ENCODE measurements around the gene GLCCI1.

Gene GLCCI1

DNA sequence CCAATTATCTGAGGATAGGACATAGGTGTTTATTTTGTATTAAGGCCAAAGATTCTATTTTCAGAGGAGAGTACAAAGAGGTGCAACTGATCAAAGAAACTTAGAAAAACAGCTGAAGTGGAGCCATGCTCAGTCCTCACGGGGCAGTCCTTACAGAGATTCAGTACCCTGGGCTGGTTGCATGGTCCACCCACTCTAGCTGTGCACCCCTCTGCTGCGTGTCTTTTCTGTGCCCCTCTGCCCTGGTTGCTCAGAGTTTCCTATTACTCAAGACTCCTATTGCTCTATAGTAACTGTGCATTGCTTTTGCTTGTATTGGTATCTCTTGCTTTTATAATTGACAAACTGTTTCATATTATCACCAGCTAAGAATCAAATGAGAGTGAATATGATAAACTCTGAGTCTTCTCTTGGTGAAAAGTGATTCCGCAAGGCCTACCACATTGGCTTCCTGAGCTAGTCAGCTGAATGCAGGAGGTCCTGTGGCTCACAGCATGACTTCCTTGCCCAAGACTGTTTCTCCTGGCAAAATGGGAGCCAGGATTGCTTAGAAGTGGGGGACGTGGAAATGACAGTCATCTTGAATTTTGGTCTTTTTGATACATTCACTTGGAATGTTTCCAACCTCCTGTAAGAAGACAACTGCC lies 137.0 kb downstream of the GLCCI1 start:
- DNase-seq, result no peak

DNA sequence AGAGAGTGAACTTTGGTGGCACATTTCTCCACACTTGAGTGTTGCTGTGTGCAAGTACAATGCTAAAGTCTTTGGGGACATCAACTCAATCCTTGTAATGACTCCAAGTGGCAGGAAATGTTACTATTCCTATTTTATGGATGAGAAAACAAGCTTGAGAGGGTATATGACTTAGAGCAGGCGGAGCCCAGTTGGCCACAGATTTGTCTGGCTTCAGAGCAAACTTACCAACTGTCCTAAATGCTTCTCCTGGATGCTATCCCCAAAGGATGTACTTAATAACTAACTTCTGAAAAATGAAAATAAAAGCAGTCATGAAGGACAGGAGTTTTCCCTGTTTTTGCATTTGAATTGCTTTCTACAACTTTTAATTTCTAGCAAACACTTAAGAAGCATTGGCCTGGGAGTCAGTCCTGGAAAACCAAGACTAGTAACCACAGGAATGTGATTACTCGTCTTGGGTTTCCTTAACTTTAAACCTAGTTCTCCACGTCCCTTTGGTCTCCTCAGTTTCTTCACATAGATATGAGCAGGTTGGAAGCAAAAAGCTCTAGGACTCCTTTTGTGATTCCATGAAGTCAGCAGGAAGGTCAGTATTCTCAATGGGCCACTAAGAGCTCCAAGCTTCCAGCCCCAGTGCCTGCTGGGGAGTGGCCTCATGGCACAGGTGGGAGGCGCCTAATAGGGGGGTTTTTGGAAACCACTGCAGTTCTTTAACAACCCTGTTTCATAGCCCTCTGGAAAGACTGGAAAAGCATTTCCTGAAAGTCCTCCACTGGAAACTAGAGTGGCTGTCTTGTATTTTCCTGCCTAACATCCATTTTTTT lies 140.8 kb downstream of the GLCCI1 start:
- DNase-seq, result no peak

DNA sequence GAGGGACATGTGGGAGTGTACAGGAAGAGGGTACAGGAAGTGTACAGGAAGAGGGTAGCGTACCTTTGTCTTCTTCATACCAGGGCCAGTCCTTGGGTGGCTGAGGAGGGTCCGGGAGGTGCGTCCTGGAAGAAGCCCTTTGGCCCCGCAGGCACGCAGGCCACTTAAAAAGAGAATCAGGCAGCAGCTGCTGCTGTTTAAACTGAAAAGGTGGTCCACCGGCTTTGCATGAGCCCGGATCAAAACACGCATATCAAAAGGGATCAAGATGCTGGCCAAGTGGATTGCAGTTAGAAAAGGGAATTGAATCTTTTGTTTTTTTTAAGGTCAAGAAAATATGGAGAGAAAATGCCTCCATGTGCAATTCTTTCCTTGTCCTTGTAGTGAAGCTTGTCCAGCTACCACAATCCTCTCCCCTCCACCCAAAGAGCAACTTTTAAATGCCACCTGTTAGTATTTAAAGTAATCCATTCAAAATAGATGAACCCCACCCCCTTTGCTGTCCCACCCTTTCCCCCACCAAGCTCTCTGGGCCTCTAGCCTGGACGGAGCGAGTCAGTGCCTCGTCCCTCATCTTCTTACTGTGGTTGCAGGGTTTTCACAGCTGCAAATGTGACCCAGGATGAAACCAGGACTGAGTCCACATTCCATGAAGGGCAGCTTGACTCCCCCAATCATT lies 142.8 kb downstream of the GLCCI1 start:
- DNase-seq, result no peak

DNA sequence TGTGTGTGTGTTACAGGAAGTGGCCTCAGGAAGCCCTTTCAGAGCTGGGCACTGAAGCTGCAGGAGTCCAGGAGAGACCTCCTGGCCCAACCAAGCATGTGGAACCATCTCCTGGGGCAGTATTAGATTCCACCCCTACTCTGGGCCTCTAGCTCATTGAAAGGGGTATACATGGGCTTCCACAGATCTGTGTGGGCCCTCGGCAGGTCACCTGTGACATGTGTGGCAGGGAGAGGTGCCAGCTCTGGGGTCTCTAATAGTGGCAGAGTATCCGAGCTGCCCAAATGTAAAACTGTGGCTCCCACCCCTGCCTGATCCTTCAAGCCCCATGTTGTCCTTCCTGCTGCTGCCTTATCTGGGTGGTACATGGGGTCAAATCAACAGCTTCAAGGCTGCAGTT lies 144.1 kb downstream of the GLCCI1 start:
- no peak for DNase-seq

DNA sequence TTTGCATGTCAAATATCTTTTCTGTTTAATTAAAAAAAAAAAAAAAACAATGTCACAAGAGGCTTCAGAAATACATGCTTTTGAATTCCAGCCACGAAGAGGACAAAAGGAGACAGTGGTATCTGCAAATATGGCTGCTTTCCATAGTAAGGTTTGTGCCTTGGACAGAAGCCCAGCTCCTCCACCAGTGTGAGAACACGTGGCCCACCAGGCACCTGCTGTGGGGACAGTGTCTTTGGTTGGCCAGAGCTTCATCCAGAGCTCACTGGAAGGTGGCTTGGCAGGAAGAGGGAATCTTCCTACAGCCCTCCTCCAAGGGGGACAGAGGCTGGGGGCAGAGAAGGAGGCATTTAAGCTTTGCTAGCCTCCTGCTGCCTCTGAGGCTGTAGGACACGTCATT lies 144.6 kb downstream of the GLCCI1 start:
- no peak for DNase-seq

DNA sequence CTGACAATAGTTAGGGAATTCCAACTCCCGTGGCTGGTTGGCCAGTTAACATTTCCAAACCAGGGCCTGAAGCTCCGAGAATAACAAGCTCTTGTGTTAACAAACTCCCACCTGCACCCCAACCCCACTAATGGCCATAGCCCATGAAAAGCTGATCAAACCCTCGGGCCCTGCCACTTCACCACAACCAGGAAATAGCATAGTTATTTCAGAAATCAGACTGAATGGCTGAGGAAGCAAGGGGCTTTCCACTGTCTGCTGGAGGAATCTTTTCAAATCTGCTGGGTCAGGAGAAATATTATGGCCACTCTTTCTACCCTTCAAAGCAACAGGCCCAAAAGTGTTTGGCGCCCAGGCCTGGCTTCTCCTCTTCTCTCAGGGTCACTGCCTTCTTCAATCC lies 145.6 kb downstream of the GLCCI1 start:
- no peak for DNase-seq

DNA sequence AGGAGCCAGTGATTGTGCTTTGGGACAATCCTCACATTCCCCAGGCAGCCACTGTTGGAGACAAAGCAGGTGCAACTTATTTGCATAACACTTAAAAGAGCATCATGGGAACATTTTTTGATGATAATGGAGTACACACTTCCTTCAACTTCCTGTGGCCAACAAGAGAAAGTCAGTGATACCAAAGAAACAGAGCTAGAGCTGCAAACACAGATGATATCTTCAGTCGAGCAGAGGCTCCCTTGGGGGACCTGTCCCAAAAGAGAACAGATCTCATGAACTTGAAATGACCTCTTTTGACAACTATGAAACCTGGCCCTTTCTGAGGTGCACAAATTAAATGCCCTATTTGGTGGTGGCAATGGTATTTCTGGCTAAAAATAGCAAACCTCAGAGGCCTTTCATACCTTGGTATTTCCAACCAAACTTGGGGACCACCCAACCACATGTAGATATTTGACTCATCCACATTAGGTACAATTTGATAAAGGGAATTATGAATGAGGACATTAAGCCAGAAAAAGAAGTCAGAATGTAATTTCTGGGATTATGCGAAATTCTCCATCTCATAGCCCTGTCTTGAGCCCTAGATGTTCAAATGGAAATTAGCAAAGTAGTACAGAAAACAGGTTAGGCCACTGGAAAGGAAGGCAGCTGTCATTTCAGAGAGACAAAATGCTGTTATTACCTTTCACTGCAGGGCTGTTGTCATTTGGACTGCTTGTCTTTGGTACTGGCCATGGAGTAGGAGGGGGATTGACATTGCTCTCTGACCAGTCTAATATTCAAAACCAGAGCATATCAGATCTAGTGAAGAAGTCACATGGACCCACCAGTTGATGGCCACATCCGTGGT lies 147.2 kb downstream of the GLCCI1 start:
- DNase-seq, result no peak

DNA sequence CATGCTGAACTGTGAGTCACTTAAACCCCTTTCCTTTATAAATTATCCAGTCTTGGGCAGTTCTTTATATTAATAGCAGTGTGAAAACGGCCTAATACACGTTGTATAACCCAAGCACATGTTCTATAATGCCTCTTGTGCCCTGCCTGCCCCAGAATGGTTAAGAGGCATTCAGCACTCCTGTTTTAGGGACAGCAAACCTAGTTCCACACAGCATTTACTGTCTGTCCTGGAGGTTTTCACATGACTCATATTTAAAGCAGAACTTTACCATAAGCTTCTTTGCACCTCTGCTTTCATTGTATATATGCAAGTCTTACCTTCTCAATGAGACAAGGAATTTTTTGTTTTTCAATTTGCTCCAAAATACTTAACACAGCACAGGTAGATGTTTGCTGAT lies 148.6 kb downstream of the GLCCI1 start:
- no peak for DNase-seq

DNA sequence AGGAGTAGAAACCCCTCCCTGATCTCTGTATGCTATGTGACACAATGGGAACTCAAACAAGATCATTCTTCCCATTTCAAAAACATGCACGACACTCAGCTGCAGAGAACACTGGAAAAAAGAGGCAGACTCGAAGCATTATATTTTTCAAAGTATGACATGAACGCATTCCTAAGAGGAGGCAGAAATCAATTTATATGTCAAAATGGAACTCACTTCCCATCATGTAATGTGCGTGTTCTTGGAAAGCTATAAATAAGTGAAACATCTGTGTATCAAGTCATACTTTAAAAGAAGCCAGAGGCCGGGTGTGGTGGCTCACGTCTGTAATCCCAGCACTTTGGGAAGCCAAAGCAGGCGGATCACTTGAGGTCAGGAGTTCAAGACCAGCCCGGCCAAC lies 150.7 kb downstream of the GLCCI1 start:
- DNase-seq, result no peak

DNA sequence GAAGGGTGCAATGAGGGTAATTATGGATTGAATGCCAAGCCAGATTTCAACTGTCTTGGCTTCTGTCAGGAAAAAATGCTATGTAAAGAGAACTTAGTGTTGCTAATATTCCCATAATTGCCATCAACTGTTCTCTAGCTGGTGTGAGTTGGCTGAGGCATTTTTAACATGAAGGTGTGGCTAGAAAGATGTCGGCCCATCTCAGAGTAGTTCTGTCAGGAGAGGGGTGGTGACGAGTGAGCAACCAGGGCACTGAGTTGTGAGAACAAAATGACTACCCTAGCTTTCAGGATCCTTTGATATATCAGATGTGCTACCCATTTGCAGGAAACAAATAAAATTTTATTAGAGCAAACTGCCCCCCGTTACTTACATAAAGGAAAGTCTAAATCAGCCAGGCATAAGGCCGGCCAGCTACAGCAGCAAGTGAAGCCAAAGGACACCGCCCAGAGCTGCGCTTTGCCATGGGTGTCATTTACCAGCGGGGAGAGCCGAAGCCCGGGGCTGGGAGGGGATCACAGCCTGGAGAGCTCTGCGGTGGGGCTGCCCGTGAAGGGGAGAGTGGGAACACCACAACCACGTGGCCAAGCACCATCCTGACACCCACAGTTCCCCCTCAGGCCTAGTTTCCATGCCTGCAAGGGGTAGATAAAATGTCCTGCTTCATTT lies 151.9 kb downstream of the GLCCI1 start:
- DNase-seq, result peak; percentile 55

DNA sequence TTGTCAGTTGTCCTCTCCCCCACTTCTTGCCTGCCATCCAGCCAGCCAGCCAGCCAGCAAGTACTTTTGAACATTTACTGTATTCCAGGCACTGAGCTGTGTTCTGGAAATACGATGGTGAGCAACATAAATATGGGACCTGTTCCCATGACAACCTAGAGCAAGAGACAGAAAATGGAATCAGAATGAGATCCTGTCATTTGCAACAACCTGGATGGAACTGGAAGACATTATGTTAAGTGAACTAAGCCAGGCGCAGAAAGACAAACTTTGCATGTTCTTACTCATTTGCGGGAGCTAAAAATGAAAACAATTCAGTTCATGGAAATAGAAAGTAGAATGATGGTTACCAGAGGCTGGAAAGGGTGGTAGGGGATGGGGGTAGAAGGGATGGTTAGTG lies 152.6 kb downstream of the GLCCI1 start:
- DNase-seq, result no peak

DNA sequence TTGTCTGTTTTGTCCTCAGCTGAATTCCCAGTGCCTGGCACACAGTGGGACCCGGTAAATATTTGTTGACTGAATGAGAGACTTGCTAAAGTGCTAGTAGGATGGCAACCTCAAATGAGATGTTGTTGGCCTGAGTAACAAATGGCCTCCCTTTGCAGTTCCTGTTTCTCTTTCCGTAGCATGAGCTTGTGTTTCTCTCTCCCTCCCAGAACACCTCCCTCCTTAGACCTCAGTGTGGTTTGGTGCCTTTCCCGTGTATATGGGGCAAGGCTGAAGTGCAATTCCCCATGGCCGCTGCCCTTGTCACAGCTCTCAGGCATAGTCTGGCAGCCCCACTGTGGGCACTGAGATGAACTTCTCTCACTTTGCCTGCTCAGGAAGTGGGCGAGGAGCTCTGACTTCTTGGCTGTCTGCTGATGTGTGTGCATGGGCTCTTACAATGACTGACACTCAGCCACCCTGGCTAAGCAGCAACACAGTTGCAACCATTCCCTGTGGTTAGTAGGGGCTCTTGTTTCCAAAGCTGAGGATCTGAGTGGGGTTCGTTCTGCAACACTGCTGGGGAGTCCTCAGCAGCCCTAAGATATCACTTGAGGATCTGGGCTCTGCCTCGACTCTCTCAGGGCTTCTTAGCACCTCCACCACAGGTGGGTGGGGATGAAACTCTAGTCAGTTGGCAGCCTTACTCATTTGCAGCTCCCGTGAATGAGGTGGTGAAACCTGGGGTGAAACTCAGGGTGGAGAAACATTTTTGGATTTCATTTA lies 157.3 kb downstream of the GLCCI1 start:
- DNase-seq, result peak; percentile 48

DNA sequence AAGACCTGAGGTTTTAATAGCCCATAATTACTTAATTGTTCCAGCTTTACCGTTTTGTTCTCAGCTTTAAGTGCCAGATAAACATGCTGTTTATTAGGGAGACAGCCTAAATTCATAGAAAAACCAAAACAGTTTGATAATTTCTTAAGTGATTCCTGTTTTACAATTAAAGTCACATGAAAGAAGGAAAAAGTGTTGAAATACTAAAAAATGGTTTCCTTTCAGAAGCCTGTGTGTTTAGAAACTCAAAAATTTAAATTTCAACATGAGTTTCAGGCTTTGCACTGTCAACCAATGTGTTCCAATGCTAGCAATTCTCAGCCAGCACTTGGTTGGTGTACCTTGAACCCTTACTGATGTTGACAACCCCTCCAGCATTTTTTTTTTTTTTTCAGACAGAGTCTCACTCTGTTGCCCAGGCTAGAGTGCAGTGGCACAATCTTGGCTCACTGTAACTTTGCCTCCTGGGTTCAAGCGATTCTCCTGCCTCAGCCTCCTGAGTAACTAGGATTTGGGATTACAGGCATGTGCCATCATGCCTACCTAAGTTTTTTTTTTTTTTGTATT lies 158.1 kb downstream of the GLCCI1 start:
- DNase-seq, result no peak

DNA sequence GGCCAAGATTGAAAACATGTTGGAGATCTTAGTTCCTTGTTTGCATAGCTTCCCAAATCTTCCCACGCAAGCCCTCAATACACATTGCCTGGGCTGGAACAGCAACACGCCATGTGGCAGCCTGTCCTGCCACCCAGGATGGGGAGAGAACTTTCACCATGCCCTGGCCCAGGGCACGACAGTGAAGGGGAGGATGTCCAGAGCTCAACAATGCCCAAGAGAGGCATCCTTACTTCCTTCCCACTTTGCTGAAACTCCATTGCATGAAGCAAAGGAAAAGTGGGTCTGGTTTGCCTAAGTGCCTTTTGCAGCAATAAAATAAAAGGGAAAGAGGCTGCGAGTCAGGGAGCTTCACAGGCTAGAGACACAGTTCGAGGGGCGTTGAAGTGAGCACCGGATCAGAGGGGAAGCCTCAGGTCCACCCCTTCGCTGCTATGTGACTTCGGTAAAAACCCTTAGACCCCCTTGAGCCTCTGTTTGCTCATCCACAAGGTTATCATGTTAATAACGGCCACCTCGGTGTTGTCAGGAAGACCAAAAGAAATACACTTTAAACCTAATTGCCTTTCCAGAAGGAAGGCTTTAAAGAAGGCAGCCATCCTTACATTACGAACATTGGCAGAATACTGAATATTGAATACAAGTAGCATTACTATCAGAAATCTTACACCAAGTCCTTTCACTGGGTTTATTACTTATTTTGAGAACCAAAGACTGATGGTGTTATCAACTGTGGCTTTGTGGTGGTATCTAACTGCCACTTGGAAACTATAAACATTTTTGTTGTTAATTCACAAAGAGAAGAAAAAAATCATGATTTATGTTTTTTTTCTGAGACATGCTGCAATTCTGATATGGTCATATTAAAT lies 160.1 kb downstream of the GLCCI1 start:
- no peak for DNase-seq

DNA sequence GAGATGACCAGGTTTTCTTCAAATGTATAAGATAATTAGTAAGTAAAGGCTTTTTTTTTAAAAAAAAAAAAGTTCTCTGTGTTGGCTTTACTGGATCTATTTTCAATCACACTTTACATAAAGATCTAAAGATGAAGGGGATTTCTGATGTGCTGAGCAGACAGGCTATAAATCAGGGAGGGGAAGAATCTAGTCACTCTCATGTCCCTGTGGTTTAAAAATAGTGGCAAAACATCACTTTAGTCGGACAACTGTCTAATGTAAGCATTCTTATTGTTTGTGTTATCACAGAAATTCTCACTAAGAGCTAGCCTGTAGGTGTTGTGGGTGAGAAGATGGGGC lies 160.7 kb downstream of the GLCCI1 start:
- no peak for DNase-seq

DNA sequence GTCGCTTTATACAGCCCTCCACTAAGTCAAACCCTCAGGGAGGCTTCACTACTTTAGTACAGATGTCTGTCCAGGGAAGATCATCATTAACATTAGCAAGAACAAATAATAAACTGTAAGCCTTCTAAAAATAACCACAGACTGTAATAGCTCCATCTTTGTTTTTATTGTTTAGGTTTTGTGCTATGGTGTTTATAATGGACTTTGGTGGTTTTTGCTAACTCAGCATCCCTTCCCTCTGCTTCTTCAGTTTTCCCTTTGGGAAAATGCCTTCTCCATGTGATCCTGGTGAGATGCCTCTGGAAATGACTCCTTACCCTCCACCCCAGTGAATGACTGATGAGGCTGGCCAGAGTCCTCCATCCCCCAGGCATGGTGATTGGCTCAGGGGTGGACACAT lies 162.1 kb downstream of the GLCCI1 start:
- no peak for DNase-seq

DNA sequence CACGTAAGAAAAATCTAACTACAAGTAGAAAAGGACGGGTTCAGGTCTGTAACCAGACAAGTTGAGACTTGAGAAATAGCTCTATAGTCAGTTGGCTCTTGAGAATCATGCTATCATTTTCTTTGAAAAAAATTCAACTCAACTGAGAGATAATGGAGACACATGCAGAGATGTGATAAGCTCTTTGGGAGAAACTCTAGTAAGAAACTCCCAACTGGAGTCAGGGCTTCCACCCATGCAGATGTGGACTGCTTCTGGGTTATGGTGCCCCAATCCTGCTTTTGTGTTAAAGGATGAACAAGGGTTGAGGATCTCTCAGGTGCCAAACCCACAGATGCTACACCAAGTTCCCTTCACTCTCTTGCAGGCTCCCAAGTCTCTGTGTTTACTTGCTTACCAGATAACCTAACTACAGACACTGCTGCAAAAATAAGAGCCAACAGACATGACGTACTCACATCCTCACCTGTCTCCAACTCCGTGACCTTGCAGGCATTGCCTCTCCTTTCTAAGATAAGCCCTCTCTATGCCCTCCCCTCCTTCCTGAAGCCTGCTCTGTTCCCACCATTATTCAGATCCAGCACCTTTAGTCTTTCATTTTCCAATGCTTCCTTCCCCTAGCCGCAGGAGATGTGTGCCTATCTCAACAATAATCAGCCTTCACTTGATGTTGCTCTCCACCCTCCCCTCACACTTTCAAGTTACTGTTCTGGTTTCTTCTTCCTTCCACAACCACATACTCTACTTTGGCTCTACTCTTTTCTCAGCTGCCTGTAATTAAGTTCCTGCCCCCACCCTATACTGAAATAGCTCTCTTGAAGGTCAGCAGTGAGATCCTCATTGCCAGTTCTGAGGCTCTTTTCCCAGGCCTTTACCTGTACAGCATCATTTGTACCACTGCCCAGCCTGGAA lies 163.4 kb downstream of the GLCCI1 start:
- DNase-seq, result no peak

DNA sequence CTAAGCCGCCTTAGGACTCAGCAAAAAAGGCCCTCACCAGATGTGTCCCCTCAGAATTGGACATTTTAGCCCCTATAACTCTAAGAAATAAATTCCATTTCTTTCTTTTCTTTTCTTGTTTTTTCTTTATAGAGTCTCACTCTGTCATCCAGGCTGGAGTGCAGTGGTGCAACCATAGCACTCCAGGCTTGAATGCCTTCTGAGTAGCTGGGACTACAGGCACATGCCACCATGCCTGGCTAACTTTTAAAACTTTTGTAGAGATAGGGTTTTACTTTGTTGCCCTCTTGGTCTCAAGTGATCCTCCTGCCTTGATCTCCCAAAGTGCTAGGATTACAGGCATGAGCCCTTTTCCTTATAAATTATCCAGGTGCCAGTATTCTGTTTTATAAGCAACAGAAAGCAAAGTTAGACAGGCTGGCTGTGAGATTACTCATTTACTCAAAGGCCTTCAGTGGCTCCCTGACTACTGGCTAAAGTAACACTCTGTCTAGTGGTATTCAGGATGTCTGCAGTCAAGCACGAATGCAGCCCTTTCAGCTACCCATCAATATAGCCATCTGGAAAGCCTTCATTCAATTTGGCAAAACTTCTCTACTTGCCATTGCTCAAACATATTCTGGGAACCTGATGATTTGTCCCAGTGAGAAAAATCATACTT lies 164.7 kb downstream of the GLCCI1 start:
- no peak for DNase-seq

Measured in femur (tissue), 1 donor.